HEK293 (cell line): ENCODE measurements around the gene REN.

Experiments
- CTCF ChIA-PET: fragments of 350-600 bp; formaldehyde crosslinking; extraction: SDS; loops from one replicate; lab custom pipeline; 2021; ENCODE audit warnings: antibody characterized with exemption; lab: Yijun Ruan, JAX
- POLR2A ChIA-PET: fragments of 300-600 bp; formaldehyde crosslinking; extraction: SDS; loops from one replicate; lab custom pipeline; 2020; ENCODE audit warnings: antibody characterized with exemption, inconsistent platforms; lab: Yijun Ruan, JAX
- H3K27ac ChIP-seq: fragments of 200-500 bp; sonication (Bioruptor generic); 2 replicates; pipeline ENCODE4 v1.5.1; 2014; ENCODE audit warnings: low read depth, low read length, control low read depth, inconsistent platforms; ENCODE audit errors: extremely low read depth
- H3K36me3 ChIP-seq, 2 experiments: fragments of 200-500 bp in 1 of 2; sonication (Bioruptor generic) in 1 of 2; 1 replicate in 1 of 2; 2 replicates in 1 of 2; pipeline ENCODE4 v1.5.1; 2014 to 2017; ENCODE audit warnings: inconsistent platforms in 2 of 2, low read length in 2 of 2; ENCODE audit not compliant: control insufficient read depth in 2 of 2, insufficient read depth in 1 of 2
- H3K4me1 ChIP-seq: fragments of 200-500 bp; sonication (Bioruptor generic); 2 replicates; pipeline ENCODE4 v1.5.1; 2014; ENCODE audit warnings: mild to moderate bottlenecking, low read length, inconsistent platforms; ENCODE audit not compliant: control insufficient read depth, insufficient read depth
- H3K4me3 ChIP-seq: 2 replicates; pipeline ENCODE4 v1.5.1; 2011; ENCODE audit warnings: low read depth, mild to moderate bottlenecking, control low read depth, low read length, moderate library complexity
- H3K9me3 ChIP-seq: fragments of 200-500 bp; sonication (Bioruptor generic); 2 replicates; pipeline ENCODE4 v1.5.1; 2014; ENCODE audit warnings: low read depth, low read length, inconsistent platforms; ENCODE audit not compliant: control insufficient read depth, insufficient read depth
- BCL11A ChIP-seq: fragments of 450-650 bp; formaldehyde crosslinking; IDR thresholded peaks from 2 replicates; pipeline ENCODE4 v1.5.1; 2016; ENCODE audit warnings: low read depth, missing biosample characterization, missing genetic modification characterization
- EGR2 ChIP-seq: fragments of 450-650 bp; formaldehyde crosslinking; IDR thresholded peaks from 2 replicates; pipeline ENCODE4 v1.5.1; 2016; ENCODE audit warnings: low read depth, missing biosample characterization, missing genetic modification characterization
- HIC1 ChIP-seq: fragments of 450-650 bp; formaldehyde crosslinking; IDR thresholded peaks from 2 replicates; pipeline ENCODE4 v1.5.1; 2016; ENCODE audit warnings: missing biosample characterization, missing genetic modification characterization
- HOXC10 ChIP-seq: sonication (generic); formaldehyde crosslinking; IDR thresholded peaks from 2 replicates; pipeline ENCODE4 v1.8.1; 2023; ENCODE audit warnings: mild to moderate bottlenecking, missing genetic modification reagents
- MEIS1 ChIP-seq: sonication (generic); formaldehyde crosslinking; IDR thresholded peaks from 2 replicates; pipeline ENCODE4 v1.8.1; 2022; ENCODE audit warnings: missing genetic modification reagents, mild to moderate bottlenecking, borderline replicate concordance
- PRDM1 ChIP-seq: fragments of 450-650 bp; formaldehyde crosslinking; IDR thresholded peaks from 2 replicates; pipeline ENCODE4; 2016; ENCODE audit warnings: missing biosample characterization, missing genetic modification characterization
- ZBTB48 ChIP-seq: fragments of 450-650 bp; formaldehyde crosslinking; IDR thresholded peaks from 2 replicates; pipeline ENCODE4 v1.5.1; 2016; ENCODE audit warnings: missing biosample characterization, missing genetic modification characterization
- ZNF10 ChIP-seq: fragments of 450-650 bp; formaldehyde crosslinking; IDR thresholded peaks from 2 replicates; pipeline ENCODE4 v1.5.1; 2017; ENCODE audit warnings: missing biosample characterization, missing genetic modification characterization
- ZNF146 ChIP-seq: fragments of 450-650 bp; formaldehyde crosslinking; IDR thresholded peaks from 2 replicates; pipeline ENCODE4 v1.5.1; 2016; ENCODE audit warnings: missing biosample characterization, missing genetic modification characterization
- ZNF157 ChIP-seq: fragments of 450-650 bp; formaldehyde crosslinking; IDR thresholded peaks from 2 replicates; pipeline ENCODE4 v1.5.1; 2016; ENCODE audit warnings: missing biosample characterization, missing genetic modification characterization
- ZNF239 ChIP-seq: fragments of 450-650 bp; formaldehyde crosslinking; IDR thresholded peaks from 2 replicates; pipeline ENCODE4 v1.5.1; 2016; ENCODE audit warnings: missing biosample characterization, missing genetic modification characterization
- ZNF350 ChIP-seq: fragments of 450-650 bp; formaldehyde crosslinking; IDR thresholded peaks from 2 replicates; pipeline ENCODE4 v1.5.0; 2017; ENCODE audit warnings: missing biosample characterization, mild to moderate bottlenecking, missing genetic modification characterization
- ZNF544 ChIP-seq: fragments of 450-650 bp; formaldehyde crosslinking; IDR thresholded peaks from 2 replicates; pipeline ENCODE4 v1.5.0; 2017; ENCODE audit warnings: missing biosample characterization, missing genetic modification characterization
- ZNF561 ChIP-seq: fragments of 450-650 bp; IDR thresholded peaks from 2 replicates; pipeline ENCODE4 v1.5.1; 2018; ENCODE audit warnings: missing biosample characterization, missing genetic modification characterization, borderline replicate concordance
- ZNF704 ChIP-seq: fragments of 450-650 bp; formaldehyde crosslinking; IDR thresholded peaks from 2 replicates; pipeline ENCODE4 v1.5.1; 2016; ENCODE audit warnings: missing biosample characterization, missing genetic modification characterization
- ZNF777 ChIP-seq: fragments of 450-650 bp; formaldehyde crosslinking; IDR thresholded peaks from 2 replicates; pipeline ENCODE4 v1.5.1; 2017; ENCODE audit warnings: missing biosample characterization, missing genetic modification characterization, borderline replicate concordance
- ZNF791 ChIP-seq: fragments of 450-650 bp; formaldehyde crosslinking; IDR thresholded peaks from 2 replicates; pipeline ENCODE4 v1.5.1; 2016; ENCODE audit warnings: missing biosample characterization, missing genetic modification characterization
- ZSCAN18 ChIP-seq: fragments of 450-650 bp; formaldehyde crosslinking; IDR thresholded peaks from 2 replicates; pipeline ENCODE4 v1.5.1; 2016; ENCODE audit warnings: missing biosample characterization, missing genetic modification characterization

The REN gene

GRCh38 chr1:204172404-204173029 is 6.4 kb upstream of the REN start (continued):
- TF ChIP-seq ZSCAN18 (tag by site-specific recombination) (no peak), ZNF777 (no peak), HIC1 (tag by site-specific recombination) (no peak), ZNF544 (tag by site-specific recombination) (no peak), HOXC10 (CRISPR knock-in tag) (no peak)

- H3K9me3 ChIP-seq = no peaks in the 10 kb centered on the region
- H3K27ac ChIP-seq = no peak overlapping the region
- ChIA-PET CTCF (interaction anchor here (1.0 to 14.1 kb wide), 4 partner anchors 9 to 190 kb away, joined by 3 to 178 read pairs (median 26); partner anchors contain the start of gene PLEKHA6), POLR2A (no interaction called here)
- H3K4me3 ChIP-seq = no peak overlapping the region
- no peak for TF ChIP-seq ZBTB48
- TF ChIP-seq ZNF791 (tag by site-specific recombination) = no peak
- TF ChIP-seq MEIS1 (CRISPR knock-in tag) = no peak
- TF ChIP-seq ZNF239 (tag by site-specific recombination) = no peak
- H3K36me3 ChIP-seq = no peaks in the 10 kb centered on the region
- H3K4me1 ChIP-seq = no peaks in the 10 kb centered on the region
These were observed 5.6 kb upstream of the REN start for GRCh38 chr1:204171751-204172178.

GRCh38 chr1:204170494-204171155 is 4.5 kb upstream of the REN start:
- TF ChIP-seq ZNF704 (tag by site-specific recombination) (no peak), BCL11A (tag by site-specific recombination) (no peak), ZNF146 (tag by site-specific recombination) (no peak), ZNF350 (tag by site-specific recombination) (no peak), EGR2 (tag by site-specific recombination) (no peak), ZNF157 (tag by site-specific recombination) (no peak), PRDM1 (tag by site-specific recombination) (no peak), ZNF10 (tag by site-specific recombination) (no peak), ZNF561 (no peak)
- CTCF ChIA-PET = interaction anchor here (0.6 to 14.1 kb wide), 6 partner anchors 8 to 228 kb away, joined by 3 to 178 read pairs (median 8); partner anchors contain the start of gene PLEKHA6
- Histone ChIP-seq H3K4me1 (no peaks in the 10 kb centered on the region), H3K4me3 (no peak overlapping the region), H3K27ac (no peak overlapping the region), H3K9me3 (no peaks in the 10 kb centered on the region), H3K36me3 (no peaks in the 10 kb centered on the region)
- POLR2A ChIA-PET = no interaction called here
